COLO829 (cell line): Measurements from ENCODE around the gene PTPRN2.

Experiments used
- DNase-seq: peaks from one replicate; pipeline ENCODE4 v3.0.0; 2012; ENCODE audit warnings: low spot score

The PTPRN2 gene

DNA sequence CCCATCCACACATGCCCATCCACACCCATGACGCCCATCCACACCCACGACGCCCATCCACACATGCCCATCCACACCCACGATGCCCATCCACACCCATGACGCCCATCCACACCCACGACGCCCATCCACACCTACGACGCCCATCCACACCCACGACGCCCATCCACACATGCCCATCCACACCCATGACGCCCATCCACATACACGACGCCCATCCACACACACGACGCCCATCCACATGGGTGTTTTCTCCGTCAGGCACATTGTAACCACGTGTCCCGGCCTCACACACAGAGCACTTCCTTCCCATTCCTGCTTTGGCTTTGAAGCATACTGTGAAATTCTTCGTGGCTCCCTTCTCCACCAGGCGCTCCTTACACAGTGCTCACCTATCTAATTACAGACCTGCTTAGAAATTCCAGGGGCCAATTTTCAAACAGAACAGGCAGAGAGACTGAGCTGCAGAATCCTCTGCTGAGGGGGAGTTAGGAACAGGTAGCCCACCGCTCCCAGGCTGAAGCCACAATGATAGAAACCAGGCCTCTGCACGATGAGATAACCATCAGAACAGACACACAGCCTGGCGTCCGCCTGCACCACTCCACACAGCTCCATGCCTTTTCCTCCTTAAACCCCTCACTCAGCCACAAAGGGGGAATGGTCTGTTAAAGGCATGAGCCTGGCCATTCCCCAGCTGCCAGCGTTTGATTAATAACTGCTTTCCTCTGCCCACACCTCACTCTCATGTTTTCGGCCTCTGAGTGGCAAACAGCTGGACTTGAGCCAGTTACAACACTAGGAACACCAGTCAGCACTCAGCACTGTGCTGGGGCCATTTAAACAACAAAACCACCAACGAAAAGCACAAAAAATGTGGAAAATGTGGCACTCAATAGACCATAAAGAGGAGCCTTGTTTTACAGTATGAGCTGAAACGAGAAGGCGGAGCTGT, 501.6 kb downstream of the PTPRN2 start:
- no peak for DNase-seq

DNA sequence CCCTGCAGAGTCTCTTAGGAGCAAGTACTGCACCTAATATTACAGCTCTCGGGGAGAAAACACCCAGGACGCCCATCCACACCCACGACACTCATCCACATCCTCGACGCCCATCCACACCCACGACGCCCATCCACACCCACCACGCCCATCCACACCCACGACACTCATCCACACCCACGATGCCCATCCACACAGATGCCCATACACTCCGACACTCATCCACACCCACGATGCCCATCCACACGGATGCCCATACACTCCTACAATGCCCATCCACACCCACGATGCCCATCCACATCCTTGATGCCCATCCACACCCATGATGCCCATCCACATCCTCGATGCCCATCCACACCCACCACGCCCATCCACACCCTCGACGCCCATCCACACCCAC, 503.1 kb downstream of the PTPRN2 start:
- DNase-seq = no peak

DNA sequence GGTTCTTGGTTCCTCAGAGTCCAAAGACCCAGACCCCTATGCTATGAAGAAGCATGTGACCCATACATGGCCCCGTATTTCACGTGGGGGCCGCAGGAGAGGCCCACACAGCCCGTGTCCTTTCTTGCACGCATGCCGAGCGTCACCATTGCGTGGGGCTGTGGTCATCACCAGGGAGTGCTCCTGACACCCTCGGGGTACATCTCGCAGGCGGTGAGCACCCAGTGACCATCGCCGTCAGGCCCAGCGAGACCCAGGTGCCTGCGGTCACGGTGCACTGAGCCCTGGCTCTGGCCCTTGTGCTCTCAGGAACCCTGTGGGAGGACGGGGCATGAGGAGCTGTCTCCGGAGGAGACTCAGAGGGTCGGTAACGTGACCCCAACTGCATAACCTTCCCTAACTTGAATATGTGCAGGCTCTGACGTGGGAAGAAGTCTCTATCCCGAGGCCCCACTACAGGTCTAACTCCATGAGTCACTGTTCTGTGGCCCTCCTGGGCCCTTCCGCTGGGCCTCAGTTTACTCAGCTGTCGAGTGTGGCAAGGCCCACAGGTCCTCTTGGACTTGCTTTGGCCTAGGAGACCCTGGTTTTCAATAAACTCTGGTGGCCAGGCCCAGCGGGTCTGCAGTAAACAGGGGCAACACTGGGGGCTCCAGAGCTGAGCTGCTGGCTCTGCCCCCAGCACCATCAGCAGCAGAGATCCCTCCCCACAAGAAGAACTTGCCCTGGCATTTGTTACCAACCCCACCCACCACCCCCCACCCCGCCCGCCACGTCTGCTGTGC, 503.9 kb downstream of the PTPRN2 start:
- no peak for DNase-seq

DNA sequence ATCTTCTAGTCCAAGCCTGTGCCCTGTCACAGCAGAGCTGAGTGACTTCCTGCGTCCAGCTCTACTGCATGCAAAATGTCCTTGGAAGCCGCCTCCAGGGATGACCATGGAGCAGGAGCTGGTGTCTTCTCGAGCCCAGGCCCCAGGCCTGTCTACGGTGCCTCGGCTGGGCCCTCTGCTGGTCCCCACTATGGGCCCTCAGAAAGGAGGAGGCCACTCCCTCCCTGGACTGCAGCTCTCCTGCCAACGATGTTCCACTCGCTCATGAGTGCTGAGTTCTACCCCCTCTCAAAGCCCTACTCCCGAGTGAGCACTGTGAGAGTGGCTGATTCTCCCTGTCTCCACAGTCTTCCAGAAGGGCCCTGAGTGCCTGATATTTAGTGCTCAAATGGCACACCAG, 504.9 kb downstream of the PTPRN2 start:
- no peak for DNase-seq

DNA sequence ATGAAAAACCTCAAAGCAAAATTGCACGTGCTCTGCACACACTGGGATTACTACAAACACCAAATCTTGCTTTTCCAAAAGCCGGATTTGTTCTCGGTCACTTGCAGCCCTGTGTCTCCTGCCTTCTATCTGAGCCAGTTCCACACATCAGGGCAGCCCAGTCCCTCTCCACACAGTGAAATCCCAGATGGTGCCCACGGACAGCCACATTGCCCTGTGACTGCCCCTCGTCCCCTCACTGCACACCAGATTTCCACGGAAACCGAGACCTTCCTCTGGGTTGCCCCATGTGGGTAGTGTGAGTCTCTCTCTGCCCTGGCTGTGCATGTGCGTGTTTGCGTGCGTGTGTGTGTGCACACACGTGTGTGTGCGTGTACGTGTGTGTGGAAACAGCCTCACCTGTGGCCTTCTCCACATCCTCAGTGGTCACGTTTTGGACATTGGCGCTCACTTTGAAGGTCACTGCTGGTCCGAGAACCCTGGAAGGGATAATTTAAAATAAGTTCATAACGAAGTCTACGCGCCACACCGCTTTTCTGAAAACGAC, 506.7 kb downstream of the PTPRN2 start:
- no peak for DNase-seq

DNA sequence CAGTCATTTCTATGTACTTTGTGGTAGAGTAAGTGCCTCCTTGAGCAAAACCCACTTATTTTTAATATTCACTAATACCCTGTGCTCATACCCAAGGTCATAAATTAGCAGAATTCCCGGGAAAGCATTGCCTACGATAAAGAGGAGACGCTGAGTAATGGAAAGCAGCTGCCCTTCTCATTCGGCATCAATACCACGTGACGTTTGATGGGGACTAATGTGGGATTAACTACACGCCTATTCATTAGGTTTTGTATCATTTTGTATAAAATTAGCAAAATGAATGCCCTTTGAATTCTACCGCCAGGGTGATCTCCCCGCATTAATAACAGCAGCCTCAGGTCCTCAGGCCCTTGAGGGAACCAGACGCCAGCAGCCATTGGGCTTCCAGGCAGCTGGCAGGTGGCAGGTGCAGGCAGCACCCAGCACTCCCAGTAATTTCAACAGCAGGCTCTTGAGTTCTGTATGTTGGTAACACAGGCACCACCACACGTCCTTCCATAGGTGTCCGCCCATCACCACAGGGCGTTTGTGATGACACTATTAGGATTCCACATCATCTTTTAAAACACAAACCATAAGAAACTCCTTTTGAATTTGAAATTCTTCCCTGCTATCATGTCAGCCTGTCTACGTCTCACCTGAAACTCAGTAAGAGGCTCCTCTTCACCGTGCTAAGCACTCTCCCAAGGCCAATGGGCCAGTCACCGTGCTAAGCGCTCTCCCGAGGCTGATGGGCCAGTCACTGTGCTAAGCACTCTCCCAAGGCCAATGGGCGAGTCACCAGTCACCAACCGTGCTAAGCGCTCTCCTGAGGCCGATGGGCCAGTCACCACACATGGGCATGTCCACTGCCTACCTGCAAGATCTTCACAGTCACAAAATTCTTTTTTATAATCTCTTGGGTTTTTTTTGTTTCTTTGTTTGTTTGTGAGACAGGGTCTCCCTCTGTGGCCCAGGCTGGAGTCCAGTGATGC, 509.4 kb downstream of the PTPRN2 start:
- DNase-seq = no peak

DNA sequence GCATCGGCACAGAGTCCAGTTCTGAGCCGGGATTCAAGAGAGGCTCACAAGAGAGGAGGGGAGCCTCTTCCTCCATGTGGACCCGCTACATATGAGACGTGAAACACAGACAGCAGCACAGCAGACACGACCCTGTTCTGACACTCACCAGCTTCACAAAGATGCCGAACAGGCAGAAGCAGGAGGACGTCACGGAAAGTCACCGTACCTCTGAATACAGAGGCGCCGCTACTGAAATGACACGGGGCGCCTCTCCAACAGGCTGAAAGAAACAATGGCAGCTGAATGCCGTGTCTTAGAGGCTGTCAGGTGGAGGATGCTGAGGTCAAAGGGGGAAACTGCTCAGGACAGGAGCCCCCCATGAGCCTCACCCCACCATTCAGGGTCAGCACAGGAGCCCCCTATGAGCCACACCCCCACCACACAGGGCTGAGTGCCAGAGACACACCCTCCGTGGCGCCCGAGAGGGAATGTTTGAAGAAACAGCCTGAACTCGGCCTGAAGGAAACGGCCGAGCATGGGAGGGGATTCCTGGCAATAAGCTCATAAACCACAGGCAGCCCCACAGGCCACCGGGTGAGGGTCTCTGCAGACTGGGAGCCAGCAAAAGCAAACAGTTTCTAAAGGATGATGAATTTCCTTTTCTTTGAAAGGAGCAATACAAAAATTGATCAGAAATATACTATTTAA, 510.3 kb downstream of the PTPRN2 start:
- no peak for DNase-seq

DNA sequence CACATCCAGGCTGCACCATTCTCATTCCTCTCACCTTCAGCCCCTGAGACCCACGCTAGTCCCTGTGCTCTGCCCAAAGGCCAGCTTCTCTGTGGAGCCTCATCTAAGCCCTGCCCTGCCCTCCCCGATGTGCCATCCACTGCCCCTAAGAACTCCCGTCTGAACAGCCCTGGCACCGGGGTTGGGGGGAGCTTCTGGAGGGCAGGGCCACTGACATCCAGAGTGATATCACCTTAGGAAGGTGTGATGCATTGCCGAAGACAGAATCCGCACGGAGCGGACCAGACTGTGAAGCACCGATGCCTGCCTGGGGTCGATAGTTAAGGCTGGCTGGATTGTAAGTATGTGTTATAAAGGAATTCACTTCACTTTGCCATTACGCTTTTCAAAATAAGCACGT, 511.0 kb downstream of the PTPRN2 start:
- DNase-seq = no peak

DNA sequence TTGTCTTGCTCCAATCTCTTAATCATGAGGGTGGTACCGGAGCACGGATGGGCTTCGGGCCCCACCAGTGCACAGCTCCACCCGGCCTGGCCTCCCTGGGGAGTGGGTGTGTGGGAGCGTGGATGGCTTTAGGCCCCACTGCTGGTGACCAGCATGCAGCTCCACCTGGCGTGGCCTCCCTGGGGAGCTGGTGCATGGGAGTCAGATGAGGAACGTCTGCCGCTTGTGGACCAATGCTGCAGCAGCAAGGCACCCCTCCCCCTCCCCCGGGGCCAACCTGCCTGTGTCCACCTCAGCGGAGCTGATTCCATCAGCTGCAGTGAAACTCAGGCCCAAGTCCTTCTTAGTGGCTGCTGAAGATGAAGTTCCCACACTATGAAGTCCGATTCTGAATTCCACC, 511.4 kb downstream of the PTPRN2 start:
- no peak for DNase-seq

DNA sequence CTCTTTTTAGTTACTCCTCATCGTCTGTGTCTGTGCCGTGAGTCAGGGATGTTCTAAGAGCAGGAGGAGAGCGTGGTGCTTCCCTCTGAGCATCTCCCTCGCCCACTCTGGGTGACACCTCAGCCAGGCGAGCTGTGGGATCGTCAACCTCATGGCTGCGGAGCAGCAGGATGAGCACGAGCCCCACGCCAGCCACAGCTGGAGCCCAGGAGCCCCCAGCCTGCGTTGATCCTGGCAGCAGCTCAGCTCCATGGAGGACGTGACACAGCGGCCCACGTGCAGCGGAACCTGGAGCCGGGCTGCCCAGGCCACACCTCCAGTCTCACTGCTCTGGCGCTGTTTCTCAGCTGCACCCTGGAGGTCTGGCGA, 512.0 kb downstream of the PTPRN2 start:
- no peak for DNase-seq

DNA sequence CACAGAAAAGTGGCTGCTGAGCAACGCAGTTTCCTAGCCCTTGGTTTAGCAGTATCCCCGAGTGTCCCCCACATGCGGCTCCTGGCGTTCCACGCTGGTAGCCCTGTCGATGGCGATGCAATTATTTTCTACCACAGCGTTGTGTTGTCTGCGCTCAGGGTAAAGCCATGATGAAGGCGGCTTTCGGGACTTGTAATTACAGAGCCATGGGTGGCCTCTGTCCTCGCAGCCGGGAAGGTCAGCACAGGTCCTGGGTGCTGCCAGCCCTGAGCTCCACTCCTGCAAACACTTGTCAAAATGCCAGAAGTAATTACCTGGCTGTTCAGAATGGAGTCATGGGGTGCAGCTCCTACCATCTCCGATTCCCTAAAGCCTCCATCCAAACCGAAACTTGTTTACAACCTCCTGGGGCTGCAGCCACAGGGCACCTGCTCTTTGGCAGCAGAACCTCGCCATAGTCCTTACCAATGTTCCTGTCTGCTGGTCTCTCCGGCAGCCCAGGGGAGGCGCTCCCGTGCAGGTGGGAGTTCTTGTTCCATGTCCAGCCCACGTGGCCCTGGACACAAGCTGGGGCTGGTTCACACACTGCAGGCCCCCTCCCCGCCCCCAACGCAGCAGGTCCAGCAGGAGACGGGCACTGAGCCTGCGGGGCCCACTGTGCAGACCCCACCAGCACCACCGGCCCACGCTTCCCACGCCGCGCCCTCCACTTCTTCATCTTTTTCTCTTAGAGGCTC, 512.6 kb downstream of the PTPRN2 start:
- no peak for DNase-seq

DNA sequence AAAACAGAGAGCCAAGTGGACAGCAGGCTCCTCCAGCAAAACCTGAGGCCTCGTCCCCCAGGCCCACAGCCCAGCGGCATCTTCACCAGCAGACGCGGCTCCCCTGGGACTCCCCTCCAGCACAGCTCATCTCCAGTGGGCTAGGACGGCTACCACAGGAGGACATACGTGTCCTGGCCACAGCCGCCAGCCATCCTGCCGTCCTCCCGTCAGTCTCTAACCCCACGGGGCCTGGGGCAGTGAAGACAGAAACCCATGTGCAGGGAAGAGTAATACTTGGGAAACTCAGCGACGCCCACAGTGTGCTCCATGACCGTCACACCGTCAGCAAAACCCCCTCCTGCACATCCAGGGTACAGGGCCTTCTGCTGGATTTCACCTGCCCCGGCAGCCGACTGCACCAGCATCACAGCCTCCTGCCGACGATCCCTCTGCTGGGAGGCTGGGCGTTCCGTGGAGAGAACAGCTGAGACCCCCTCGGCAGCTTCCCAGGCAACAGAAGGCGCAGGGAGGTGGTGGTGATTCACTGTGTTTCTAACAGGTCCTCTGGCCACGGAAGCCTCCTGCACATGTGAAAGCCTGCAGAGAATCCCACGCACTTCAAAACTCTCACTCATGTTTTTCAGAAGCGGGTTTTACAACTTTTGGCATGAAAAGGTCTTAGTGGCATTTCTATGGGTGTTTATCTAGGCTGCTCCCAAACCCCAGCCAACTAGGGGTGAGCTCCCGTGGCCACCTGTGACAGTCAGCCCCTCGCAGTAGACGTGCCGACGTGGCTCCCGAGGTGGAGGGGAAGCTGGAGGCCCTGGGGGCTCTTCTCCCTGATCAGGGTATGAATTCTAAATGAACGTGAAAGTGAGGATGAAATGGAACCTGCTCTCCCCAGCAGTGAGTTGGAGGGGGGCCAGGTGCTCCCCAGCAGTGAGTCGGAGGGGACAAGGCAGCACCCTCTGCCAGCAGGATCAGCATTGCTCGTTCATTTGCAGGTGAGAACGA, 513.5 kb downstream of the PTPRN2 start:
- DNase-seq = no peak

DNA sequence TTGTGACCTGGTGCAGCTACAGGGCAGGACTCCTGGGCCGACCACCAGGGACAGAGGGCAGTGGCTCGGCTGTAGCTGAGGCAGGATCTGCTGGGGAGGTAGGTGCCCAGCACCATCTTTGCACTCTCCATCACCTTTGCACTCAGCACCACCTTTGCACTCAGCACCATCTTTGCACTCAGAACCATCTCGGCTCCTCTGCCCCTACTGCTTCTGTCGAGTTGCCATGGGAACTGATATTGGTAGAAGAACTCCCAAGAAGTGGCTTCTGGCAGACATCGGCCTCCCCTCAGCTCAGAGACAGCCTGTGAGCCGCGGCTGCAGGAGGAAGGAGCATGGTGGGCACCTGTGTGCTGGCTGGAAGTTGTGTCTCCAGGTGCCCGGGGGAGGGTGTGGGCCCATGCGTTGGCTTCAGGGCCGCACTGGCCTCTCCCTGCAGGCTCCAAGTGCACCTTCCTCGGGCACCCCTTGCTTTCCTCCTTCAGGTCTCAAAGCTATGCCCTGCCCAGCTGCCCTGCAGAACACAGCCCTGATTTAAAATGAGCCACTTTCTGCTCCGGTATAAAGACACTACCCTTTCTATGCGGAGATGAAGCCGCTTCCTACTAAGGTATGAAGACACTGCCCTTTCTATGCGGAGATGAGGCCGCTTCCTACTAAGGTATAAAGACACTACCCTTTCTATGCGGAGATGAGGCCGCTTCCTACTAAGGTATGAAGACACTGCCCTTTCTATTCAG, 514.5 kb downstream of the PTPRN2 start:
- no peak for DNase-seq

DNA sequence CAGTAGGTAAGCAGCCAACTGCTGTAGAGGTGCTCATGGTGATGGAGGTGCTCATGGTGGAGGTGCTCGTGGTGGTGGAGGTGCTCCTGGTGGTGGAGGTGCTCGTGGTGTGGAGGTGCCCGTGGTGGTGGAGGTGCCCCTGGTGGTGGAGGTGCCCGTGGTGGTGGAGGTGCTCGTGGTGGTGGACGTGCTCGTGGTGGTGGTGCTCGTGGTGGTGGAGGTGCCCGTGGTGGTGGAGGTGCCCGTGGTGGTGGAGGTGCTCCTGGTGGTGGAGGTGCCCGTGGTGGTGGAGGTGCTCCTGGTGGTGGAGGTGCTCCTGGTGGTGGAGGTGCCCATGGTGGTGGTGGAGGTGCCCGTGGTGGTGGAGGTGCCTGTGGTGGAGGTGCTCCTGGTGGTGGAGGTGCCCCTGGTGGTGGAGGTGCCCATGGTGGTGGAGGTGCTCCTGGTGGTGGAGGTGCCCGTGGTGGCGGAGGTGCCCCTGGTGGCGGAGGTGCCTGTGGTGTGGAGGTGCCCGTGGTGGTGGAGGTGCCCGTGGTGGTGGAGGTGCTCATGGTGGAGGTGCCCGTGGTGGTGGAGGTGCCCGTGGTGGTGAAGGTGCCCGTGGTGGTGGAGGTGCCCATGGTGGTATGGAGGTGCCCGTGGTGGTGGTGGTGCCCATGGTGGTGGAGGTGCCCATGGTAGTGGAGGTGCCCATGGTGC, 517.3 kb downstream of the PTPRN2 start:
- DNase-seq = no peak

DNA sequence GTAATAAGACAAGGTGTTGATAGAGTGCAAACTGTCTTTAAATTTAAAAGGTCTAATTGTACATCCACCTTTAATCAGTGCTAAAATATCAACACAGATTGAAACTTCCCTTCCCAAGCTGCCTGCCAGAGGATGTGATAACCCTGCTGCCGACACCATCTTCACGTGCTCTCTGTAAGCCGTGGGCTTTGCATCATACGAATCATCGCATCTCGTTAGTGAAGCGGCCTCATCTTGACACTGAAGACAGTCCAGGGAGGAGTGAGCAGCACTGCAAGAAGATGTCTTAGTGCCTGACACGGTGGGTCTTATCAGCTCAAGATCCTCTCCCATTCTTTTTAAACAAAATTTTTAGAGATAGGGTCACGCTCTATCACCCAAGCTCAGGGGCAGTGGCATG, 518.8 kb downstream of the PTPRN2 start:
- DNase-seq = no peak

DNA sequence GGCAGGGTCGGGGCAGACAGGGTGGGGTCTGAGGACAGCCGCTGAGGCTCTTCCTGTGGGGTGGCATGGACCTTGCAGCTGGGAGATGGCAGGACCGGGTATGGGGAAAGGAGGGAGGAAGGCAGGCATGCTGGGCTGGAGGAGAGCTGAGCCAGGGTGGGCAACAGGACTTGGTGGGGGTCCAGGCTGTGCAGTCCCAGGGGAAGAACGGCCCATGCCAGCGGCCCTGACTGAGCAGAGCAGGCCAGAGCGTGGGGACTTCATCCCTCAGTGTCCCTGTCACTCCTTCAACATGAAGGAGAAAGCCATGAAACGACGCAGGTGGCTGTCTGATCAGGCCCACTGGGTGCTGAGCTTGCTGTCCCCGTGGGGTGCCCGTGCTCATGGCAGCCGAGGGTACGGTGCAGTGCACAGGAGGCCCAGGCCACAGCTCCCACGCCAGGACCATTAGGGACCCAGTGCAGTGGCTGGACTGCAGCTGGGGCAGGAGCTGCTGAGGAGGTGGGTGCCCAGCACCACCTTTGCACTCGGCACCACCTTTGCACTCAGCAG, 519.6 kb downstream of the PTPRN2 start:
- no peak for DNase-seq

DNA sequence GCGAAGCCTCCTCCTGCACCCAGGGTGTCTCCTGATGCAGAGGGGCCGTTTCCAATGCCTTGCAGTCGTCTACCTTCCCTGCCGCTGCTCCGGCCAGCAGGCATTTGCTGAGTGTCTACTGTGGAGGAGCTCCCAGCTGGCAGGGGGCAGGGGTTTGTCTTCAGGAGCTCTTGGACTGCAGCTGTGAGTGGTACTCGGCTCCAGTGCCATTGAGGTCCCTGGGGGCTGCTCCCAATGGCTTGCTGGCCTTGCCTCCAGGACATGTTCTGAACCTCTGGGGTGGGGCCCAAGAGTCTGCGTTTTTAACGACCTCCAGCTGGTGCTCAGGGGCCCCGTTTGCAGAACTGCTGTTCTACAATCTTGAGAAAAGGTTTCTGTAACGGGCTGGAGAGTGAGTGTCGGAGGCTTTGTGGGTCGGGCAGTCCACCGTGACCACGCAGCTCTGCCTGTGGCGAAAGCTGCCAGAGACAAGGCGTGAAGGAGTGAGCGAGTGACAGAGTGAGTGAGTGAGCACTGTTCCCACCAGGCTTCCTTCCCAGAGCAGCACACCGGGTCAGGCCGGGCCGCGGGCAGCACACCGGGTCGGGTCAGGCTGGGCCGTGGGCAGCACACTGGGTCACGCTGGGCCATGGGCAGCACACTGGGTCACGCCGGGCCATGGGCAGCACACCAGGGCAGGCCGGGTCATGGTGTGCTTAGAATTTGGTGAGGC, 520.2 kb downstream of the PTPRN2 start:
- DNase-seq = no peak
